IPS DF 4.7 (cell line): ENCODE results near the gene TK2.
"Not testable (repeated sequence)": the region's sequence is repeated elsewhere in the genome, so short reads cannot be mapped to it uniquely, and the experiment has no call there.

Experiments
- DNase-seq: peaks from one replicate; pipeline ENCODE4 v3.0.0-alpha.2; 2013; ENCODE audit warnings: low spot score; ENCODE audit errors: extremely low read depth

TK2 gene

DNA sequence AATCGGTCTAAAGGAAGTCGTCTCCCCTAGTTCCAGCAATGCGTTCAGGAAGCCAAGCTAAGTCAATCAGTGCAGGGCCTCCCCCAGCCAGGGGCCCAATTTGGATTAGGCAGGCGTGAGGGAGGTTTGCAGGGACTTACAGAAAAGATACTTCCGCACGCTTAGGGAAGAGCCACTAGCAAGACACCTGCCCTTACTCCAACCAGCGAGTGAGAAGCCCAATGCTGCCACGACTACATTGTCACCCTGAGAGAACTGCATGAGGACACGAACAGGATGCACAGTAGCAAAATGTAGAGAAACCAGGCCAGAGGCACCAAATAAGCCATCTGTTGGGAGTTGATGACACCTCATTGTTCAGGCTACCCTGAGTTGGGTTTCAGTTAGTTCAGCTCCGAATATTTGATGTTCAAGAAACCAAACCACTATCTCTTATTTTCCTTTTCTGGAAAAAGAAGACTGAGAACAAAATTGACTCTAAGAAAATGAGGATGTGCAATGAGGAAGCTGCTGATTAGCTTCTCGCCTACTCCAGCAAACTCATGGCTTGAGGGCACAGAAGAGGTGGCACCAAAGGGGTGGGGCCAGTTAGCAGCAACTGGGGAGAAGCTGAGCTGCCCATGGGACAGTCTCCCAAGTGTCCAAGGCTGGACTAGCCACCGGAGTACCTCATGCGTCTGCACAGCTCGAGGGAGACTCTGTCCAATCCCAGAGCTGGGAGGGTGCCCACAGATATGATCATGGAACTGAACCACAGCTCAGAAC lies 29.3 kb downstream of the TK2 start:
- no peak for DNase-seq

DNA sequence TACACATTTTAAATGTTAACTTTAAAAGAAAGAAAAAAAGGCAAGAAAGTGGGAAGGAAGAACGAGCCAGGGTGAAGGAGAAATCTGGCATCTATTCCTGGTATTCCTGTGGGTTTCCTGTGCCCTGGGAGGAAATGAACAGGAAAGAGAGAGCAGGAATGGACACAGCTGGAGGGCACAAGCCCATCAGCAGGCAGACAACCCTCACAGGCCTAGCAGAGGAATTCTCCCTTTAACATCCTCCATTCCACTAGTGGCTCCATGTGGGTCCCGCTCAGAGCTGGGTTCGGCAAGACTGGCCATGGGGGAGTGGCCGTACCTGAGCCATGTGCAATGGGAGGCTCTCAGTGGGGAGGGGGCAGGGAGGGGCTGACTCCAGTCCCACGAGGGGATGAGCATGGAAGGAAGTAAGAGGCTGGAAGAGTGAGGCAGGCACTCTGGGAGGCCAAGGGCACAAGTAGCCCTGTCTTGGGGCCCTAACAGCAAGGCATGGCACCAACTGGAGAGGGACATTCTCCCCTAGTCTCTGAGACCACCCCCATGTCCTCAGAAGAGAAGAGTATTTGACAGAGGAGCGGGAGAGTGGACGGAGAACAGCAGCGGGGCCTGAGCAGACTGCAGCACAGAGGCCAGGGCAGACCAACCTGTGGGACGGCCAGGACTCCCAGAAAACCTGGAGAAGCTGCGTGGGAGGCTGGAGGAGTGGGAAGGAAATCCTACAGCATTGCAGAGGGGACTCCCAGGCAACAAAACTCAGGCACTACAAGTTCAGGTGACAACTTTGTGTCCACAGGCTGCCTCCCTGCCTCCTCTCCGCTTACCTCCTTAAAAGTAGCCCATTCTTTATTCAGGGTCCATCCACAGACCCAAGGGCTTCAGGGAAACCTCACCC lies 30.2 kb downstream of the TK2 start:
- DNase-seq = no peak

DNA sequence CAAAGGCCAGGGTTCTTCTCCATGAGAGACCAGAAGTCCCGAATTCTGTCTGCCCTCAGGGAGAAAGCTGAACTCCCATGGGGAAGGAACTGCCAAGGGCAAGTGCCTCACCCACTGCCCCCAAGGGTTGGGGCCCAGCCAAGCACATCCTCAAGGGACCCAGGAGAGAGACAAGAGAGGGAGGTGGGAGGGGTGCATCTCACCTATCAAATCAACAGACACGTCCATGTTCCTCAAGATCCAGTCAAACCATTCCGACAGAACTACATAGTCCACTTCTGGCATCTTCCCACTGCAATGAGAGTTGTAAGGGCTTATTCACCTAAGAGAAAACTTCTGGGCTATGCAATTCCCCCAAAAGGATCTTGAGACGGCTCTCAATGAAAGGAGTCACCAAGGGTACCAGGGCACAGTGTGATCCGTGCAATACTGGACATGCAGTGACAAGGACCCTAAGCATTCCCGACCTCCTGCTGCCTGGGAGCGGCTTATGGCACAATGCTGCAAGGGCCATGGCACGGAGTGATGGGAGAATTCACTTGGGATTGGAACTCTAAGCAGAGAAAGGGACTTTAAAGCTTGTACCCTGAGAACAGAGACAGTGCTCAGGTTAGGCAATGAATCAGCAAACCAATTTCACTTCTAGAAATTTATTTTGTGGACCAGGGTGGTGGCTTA lies 32.2 kb downstream of the TK2 start:
- no peak for DNase-seq

DNA sequence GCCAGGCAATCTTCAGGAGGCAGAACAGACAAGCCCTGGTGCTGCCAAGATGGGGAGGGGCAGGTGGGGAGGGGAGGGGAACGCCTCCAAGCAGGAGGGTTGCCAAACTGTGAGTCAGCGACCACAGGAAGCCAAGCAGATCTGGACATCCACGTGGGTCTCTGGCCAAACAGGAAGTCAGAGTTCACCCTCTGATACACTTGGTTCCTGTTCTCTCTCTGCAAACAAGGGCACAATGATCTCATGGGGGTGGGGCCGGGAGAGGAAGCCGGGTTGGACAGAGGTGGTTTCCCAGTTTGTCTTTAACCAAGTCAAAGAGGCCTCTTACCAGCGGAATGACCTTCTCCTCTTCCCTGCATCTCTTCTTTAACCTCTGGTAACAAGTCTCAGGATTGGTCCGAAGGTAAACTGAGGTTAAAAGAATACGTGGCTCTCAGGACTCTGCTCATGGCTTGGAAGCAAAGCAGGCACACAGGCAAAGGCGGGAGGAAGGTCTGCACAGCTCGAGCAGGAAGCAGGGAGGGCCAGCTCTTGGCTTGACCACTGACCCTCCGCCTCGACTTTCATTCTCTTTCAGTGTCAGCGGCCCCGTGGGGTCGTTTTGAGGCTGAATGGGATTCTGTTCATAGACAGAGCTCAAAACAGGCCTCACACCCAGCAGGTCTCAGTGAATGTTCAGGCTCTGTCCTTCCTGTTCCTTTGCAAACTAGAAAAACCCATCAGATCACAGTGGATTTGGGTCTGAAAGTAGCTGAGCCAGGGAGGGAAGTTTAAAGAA lies 32.9 kb downstream of the TK2 start:
- DNase-seq = no peak

DNA sequence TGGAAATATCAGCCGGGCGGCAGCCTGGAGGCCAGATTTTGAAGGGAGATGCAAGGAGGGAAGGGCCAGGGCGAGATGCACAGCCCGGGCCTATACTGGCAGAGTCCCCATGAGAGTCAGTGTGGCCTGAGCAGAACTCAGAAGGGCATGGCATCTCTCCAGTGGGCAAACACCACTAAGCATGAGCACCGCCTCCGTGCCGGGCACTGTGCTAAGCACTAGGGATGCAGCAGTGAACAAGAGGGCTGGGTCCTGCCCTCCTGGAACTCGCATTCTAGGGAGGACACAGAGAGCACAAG lies 33.5 kb downstream of the TK2 start:
- no peak for DNase-seq

DNA sequence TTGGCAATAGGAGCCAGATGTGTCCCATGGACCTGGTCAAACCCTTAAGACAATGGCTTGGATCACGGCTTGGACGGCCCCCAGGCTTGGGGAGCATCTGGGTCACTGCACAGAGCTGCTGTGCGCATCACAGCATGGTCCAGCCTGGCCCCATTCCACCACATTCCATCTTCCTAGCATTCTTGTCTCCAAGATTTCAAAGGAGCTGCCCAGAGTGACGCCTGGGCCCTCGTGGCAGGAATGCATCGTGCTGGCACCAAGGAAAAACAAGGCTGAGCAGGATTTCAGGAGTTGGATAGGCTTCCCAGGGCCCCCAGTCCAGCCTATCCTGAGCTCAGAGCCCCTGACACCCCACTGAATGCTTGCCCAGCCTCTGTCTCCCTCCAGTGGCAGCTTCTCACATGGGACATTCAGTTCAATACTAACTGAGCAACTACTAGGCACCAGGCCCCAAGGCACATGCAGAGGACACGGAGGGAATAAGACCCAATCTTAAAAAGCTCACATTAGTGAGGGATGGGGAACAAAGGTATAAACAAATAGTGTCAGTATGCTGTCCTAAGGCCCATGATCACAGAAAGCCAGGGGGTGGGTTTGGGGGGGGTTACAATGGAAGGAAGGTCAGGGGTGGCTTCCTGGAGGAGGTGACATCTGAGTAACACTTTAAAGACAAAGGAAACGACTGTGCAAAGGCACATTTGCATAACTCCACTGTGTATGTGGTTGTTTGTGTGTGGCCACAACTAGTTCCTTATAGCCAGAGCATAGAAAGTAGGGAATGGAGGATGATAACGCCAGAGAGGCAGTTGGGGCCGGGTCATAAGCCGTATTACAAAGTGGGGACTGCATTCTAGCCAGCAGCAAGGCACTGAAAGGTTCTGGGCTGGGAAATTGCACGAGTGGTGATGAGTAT lies 34.1 kb downstream of the TK2 start:
- no peak for DNase-seq

DNA sequence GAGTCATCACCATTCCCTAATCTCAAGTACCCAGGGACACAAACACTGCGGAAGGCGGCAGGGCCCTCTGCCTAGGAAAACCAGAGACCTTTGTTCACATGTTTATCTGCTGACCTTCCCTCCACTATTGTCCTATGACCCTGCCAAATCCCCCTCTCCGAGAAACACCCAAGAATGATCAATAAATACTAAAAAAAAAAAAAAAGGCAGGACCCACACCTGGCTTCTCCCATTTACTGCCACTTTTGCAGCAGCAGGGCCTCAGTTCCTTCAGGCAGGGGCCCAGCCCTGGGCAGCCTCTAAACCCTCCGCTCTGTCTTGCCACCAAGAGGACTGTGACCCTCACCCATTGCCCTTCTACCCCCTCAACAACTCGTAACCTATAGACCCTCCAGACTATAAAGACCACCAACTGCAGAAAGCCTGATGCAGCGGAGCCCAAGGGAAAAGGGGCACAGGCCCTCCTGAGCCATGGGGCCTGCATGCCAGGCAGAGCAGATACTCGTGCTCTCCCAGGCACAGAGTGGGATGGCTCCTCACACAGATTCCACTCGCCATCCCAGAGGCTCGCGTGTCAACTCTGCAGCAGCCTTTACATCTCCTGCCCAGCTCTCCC lies 34.8 kb downstream of the TK2 start:
- not testable (repeated sequence) for DNase-seq

DNA sequence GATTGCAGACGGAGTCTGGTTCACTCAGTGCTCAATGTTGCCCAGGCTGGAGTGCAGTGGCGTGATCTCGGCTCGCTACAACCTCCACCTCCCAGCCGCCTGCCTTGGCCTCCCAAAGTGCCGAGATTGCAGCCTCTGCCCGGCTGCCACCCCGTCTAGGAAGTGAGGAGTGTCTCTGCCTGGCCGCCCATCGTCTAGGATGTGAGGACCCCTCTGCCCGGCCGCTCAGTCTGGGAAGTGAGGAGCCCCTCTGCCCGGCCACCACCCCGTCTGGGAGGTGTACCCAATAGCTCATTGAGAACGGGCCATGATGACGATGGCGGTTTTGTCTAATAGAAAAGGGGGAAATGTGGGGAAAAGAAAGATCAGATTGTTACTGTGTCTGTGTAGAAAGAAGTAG lies 35.5 kb downstream of the TK2 start:
- DNase-seq = not testable (repeated sequence)

DNA sequence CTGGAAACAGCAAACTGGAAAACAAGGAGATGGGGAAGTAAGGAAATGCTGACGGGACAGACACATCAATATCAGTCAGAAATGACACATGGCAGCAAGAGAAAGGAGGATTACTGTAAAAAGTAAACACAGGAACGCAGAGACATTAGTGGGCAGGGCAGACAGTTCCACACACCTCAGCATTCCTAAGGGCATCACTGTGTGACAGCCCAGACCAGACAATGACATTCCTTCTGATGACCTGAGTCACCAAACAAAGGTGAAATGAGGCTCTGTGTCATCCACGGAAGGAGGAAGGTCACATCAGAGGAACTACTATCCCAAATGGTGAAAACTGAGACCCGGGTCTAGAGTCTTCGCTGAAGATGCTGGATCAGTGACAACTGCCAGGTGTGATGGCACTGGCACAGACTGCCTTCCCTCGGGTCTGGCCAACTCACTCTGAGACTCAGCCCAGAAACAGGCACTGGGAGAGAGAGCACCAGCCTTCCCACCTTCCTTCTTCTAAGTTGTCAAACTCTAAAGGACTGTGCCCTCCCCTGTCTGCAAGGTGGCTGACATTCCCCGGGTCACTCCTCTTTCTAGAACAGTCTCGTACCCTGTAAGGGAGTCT lies 36.7 kb downstream of the TK2 start:
- no peak for DNase-seq

DNA sequence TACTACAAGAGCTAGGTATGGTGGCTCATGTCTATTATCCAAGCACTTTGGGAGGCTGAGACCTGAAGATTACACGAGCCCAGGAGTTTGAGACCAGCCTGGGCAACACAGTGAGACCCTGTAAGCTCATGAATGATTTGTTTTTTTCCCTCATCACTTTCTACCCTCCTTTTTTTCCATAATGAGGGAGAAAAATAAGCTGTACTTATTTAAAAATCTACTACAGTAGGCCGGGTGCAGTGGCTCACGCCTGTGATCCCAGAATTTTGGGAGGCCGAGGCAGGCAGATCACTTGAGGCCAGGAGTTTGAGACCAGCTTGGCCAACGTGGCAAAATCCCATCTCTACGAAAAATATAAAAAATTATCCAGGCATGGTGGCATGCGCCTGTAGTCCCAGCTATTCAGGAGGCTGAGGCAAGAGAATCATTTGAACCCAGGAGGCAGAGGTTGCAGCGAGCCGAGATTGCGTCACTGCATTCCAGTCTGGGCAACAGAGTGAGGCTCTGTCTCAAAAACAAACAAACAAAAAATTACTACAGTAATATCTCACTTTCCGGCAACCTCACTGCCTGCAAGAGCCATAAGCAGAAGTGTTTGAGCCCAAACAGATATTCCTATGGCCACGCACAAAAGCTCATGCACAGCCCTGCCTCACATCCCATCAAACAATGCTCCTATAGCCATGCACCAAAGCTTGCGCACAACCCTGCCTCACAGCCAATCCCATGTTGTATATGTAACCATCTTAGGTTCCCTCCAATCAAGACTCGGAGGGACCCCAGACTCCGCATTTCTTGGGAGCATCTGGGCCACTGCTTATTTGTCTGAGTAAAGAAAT lies 37.4 kb downstream of the TK2 start:
- DNase-seq = no peak

DNA sequence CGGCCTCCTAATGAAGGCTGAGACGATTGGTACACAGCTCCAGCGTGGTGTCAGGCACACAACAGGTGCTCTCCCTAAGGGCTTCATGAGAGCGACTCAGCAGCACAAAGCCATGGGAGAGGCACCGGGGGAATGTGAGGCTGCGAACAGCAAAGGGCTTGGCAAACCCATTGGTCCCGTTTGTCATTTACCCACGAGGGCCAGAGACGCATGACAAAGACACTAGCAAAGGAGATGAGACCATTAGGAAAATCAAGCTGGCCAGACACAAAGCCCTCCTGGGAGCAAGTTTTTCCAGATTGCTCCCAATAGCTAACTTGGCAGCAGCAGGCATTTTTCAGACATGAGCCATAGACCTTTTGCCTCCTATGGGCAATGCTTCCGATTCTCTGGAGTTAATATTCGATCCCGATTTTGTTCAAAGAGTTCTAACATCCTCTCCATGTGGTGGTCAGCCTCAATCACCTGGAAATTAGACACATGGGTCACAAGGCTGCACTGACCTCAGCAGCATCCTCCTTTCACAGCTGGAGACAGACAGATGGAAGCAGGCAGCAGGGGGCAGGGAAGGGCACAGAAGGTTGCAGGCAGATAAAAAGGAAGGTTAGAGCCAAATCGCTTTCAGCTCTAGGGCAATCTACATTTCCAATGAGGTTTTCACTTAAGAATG lies 38.2 kb downstream of the TK2 start:
- peak; percentile 58 for DNase-seq

DNA sequence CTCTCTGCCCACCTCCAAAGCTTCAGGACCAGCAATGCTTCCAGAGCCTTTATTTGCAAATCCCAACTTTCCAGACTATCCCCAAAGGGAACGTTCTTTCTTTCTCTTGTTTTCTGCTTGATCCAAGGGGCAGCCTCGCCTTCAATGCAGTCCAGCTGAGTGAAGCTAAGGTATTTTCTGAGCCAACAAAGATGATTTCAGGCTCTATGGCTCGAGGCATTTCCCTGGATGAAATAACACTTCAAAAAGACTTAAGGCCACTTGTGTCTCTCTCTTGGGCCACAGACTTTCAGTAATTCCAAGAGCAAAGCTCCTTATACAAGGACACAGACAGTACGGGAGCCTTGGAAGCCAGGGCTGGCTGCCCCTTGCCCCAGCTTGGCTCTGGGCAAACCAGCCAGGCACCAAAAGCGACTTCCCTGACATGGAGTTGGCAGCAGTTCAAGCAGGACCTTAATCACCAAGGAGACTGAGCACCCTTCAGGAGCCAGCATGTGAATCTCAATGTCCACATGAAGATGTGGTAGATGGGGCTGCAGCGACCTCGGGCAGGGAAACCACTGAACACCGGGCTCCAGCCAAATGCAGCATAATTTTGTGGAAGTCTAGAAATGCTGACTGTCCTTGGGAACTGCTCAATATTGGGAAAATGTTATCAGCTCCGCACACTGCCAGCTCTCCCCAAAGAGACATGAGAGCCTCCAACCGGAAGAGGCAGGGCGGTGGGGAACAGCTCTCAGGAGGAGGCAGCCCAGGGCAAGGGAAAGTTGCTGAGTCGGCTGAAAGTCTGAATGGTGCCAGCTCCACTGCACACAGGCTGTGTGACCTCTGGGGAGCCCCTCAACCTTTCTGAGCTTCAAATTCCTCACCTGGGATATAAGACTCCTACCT lies 39.0 kb downstream of the TK2 start:
- DNase-seq = no peak

DNA sequence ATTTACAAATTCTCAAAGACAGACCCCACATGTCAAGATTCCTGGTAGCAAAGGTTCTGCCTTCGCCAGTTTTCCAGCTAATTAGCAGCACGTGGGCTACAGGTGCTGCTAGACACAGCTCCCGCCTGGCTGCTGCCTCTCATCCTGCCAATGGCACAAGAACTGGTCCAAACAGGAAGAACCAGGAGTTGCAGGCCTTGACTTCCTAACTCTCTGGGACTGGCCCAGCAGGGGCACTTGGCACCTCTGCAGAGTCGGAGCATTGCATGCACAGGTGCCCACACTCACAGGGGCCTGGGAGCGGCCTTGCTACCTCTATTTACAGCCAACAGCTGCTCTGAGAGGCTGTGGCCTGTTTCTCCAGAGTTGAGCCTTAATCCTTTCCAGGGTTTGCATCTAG lies 39.6 kb downstream of the TK2 start:
- DNase-seq = no peak

DNA sequence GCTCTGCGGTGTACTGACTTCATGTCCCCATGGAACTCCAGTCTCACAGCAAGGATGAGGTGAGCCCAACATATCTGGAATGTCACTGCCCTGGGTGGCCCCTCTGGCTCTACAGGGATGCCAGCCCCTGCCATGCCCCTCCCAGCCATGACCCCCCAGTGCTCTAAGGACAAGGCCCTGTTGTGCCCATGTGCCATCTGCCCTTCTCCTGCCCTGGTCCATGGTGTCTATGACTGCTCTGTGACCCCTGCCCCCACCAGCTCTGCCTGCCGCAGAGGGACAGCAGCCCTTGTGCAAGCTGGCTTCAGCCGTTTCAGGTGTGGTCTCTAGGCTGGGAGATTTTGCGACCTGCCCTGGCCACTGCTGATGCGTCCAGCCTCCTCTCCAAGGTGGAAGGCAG lies 40.3 kb downstream of the TK2 start:
- no peak for DNase-seq

DNA sequence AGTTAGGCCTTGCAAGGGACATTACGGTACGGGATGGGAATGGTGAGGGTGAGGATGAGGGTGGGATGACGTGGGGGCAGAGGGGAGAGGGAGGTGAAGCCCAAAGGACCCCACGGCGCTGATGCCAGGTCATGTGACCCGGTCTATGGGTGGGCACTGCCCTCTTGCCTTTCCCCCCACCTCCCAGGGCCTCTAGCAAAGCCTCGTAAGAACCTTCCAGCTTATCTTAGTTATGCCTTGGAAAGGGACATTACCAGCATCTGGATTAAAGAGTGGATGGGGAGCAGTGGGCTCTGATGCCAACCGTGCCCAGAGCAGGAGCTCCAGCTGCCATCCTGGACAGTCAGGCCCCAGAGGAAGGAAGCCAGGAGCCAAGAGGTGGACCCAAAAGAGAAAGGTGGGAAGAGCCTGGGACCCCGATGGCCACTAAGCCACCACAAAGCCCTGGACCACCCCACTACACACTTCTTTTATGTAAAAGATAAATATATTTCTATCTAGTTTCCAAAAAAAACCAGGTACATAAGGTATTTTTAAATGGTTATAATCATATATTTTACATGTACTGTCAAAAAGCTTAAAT lies 40.9 kb downstream of the TK2 start:
- no peak for DNase-seq

DNA sequence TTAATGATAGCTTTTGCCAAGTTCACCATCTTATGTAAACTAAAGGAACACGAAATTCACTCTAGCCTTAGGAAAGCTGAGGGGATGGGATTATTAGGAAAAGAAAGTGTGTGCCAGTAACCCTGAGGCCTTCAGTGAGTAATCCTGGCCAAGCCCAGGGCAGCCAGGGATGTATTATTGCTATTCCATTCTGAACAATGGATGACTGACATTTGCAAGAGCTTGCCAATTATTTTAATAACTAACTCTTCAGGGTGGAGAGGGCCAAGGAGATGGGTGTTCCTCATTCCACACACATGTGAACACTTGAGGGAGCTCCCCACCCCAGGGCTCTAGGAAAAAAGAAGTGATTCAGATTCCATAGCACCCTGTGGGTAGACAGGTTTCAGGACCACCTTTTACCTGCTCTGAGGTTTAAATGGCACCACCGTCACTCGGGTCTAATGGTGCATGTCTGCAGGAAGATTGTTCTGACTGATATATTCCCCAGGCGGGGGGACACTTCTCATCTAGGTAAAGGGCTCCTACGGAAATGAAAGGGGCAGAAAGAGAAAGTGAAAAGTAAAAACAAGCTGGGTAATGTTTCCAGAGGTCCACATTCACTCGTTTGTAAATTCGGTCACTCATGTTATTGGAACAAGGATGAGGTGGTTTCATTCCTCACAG lies 41.5 kb downstream of the TK2 start:
- no peak for DNase-seq
